Subcutaneous adipose tissue (tissue), 4 donors: ENCODE data around the gene LYPD1. TPM values are rescaled to one million over a fixed set of nuclear protein-coding genes. Genes with fewer than 3 reads are reported as not detected.

Experiments used
- CTCF ChIP-seq: fragments of 450-650 bp; IDR thresholded peaks from one replicate; pipeline ENCODE4 v1.5.1; 2016; ENCODE audit warnings: low read depth, mild to moderate bottlenecking, control low read depth, antibody characterized with exemption, moderate library complexity
- total RNA-seq, 4 donors: library from RNA; depleted of rRNA; stranded (reverse); fragments of >200 nt; gene quantifications; one replicate each; pipeline ENCODE4 v1.1.0, GENCODE V29; 2016

The LYPD1 gene
- total RNA-seq, 4 donors from 2014 or later: 0.66 to 1.5 TPM; not detected in 2

DNA sequence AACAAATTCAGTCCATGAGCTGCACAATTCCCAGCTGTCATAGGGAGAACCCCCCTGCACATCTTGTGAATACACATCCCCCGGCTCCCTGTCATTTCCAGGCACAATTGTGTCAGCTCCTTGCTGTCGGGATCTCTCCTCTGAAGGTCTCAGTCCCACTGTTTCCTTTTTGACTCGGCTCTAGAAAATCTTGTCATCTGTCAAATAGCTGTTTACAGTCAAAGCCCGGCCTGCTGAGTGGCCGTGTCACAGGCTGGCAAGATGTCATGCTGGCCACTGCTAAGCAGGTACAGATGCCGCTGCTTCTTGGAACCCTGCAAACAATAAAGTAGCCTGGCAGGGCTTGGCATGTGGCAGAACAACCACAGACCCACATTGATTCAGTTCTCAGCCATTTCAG, 61.7 kb downstream of the LYPD1 start:
- no peak for TF ChIP-seq CTCF

DNA sequence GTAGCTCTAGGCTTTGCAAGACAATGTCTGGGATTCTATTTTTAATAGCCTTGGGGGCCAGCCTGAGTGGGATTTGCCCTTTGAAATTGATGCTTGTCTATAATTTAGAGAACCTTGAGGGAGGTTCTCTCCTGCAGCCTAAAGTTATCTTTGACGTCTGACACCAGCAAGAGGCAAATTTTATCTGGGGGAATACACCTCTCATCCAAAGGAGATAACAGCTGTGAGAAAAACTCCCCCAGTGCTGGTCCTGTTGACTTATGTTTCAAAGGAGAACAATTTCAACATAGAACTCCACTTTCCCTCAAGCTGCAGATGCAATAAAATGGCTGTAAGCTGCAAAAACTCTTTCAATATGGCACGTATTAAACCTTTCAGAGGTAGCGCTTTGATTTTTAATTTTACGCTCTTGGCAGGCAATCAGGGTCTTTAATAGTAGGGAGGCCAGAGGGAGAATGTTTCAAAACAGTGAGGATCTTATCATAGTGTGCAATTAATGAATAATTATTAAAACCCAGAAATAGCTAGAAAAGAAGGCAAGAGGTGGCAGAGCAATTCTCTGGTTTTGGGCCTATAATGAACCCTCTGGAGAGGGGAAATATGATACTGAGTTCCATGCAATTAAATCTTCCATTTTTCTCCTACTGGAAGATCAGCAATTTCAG, 62.4 kb downstream of the LYPD1 start:
- no peak for TF ChIP-seq CTCF

DNA sequence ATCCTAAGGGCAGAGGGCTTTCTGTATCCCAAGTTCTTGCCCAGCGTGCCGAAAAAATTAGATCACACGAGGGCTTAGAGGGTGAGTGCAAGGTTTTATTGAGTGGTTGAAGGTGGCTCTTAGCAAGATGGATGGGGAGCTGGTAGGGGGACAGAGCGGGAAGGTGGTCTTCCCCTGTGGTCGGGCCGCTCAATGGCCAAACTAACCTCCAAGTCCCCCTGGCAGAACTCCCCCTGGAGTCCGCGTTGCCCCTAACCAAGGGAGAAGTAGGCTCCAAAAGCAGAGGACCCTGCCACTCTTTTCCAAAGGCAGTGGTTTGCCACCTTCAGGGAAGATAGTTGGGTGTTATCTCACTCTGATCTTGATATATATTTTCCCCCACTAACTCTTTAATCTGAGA, 63.4 kb downstream of the LYPD1 start:
- TF ChIP-seq CTCF: no peak

GRCh38 chr2:132605236-132606180, 64.5 kb downstream of the LYPD1 start:
- TF ChIP-seq CTCF: no peak

GRCh38 chr2:132604561-132604960, 65.4 kb downstream of the LYPD1 start:
- TF ChIP-seq CTCF: no peak

DNA sequence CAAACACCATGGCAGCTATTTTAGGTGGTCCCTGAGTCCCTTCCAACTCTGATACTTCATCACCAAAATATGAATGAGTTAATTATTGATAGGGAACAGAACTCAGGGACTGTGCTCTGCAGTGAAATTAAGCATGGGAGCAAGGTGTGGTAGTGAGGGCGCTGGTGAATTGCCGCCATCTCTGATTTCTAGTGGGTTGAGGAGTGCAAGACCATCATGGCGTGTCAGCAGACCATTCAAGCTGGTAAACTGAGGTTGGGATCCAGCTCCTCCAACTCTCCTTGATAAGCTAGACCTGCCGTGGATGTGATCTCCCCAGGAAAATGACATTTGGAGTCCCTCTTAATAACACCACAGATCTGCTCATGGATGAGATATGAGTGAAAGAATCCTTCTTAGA, 70.4 kb downstream of the LYPD1 start:
- TF ChIP-seq CTCF: no peak

- no peak for TF ChIP-seq CTCF
These were observed 71.5 kb downstream of the LYPD1 start for GRCh38 chr2:132598536-132598935.
